Natural killer cell (primary cell): ENCODE results near the gene S100A12. TPM values are rescaled to one million over a fixed set of nuclear protein-coding genes. Genes with fewer than 3 reads are reported as not detected.

Experiments
- ATAC-seq, 3 donors: fragments of 150-1000 bp in 2 of 3; fragments of 200-7000 bp in 1 of 3; cut with Tn5 transposase; 1 replicate in 1 of 3; 2 replicates in 2 of 3; pipeline ENCODE4 v1.10.0; 2021; ENCODE audit warnings: mild to moderate bottlenecking in 2 of 3, moderate library complexity in 2 of 3
- DNase-seq, 2 donors: peaks; one replicate each; pipeline versions ENCODE4 v3.0.0 to v3.0.0-alpha.2; 2013 to 2021; ENCODE audit warnings: mixed read lengths in 1 of 2
- H3K27ac ChIP-seq: one replicate; pipeline ENCODE4 v1.5.1; 2013; ENCODE audit warnings: mild to moderate bottlenecking, low read length
- H3K27me3 ChIP-seq: one replicate; pipeline ENCODE4 v1.6.1; 2013; ENCODE audit warnings: low read length; ENCODE audit not compliant: control insufficient read depth, insufficient read depth
- H3K36me3 ChIP-seq: one replicate; pipeline ENCODE4 v1.6.1; 2013; ENCODE audit warnings: low read length; ENCODE audit not compliant: control insufficient read depth, insufficient read depth
- H3K4me1 ChIP-seq: one replicate; pipeline ENCODE4 v1.6.1; 2013; ENCODE audit warnings: low read length; ENCODE audit not compliant: control insufficient read depth, insufficient read depth
- H3K4me3 ChIP-seq: one replicate; pipeline ENCODE4 v1.5.1; 2013; ENCODE audit warnings: low read length
- H3K9me3 ChIP-seq: one replicate; pipeline ENCODE4 v1.6.1; 2013; ENCODE audit warnings: low read length; ENCODE audit not compliant: control insufficient read depth, insufficient read depth
- H3K27ac Mint-ChIP-seq, 2 donors: one replicate each; pipeline ENCODE4 v1.8.0; 2022; ENCODE audit warnings: mild to moderate bottlenecking in 2 of 2, mixed read lengths in 2 of 2, moderate library complexity in 1 of 2
- H3K27me3 Mint-ChIP-seq, 2 donors: one replicate each; pipeline ENCODE4 v1.8.0; 2022; ENCODE audit warnings: low read depth in 2 of 2, mixed read lengths in 2 of 2
- H3K36me3 Mint-ChIP-seq: one replicate; pipeline ENCODE4 v1.8.0; 2022; ENCODE audit warnings: mixed read lengths
- H3K4me1 Mint-ChIP-seq, 2 donors: one replicate each; pipeline ENCODE4 v1.8.0; 2022; ENCODE audit warnings: mixed read lengths in 2 of 2
- H3K4me3 Mint-ChIP-seq: one replicate; pipeline ENCODE4 v1.8.0; 2022; ENCODE audit warnings: mild to moderate bottlenecking, moderate library complexity, mixed read lengths
- H3K9me3 Mint-ChIP-seq, 2 donors: one replicate each; pipeline ENCODE4 v1.8.0; 2022; ENCODE audit warnings: mixed read lengths in 2 of 2
- CTCF ChIP-seq: fragments of 200-600 bp; IDR thresholded peaks from one replicate; pipeline ENCODE4 v1.8.0; 2022; ENCODE audit warnings: antibody characterized with exemption
- WGBS: methylation state at CpG from one replicate; pipeline ENCODE4 v1.1.7; 2013; ENCODE audit warnings: missing lambda C conversion rate; ENCODE audit not compliant: insufficient coverage; 5-methylcytosine and 5-hydroxymethylcytosine counted together
- intact Hi-C: fragments of 100-400 bp; cut with micrococcal nuclease; formaldehyde crosslinking; loops from one replicate; pipeline ENCODE4 v1.14.2; 2022
- total RNA-seq, 4 donors: library from RNA; stranded (reverse); fragments of 120-200 nt in 1 of 4; gene quantifications; one replicate each; pipeline versions ENCODE4 v1.2.3 to v1.2.4, GENCODE V29; 2013 to 2022

The S100A12 gene
- total RNA-seq, 3 donors from 2014 or later (not counting 1 experiment from before 2014, with no cell fraction given): 11.4 to 20.4 TPM; not detected in 1

DNA sequence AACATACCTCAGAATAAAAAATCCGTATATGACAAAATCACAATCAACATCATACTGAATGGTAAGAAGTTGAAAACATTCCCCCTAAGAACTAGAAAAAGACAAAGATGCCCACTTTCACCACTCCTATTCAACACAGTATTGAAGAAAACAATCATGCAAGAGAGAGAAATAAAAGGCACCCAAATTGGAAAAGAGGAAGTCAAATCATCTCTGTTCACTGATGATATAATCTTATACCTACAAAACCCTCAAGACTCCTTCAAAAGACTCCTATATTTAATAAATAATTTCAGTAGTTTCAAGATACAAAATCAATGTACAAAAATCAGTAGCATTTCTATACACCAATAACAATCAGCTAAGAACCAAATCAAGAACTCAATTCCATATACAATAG, 41.5 kb downstream of the S100A12 start:
- Histone ChIP-seq H3K36me3 (no peaks in the 10 kb centered on the region), H3K4me3 (no peak overlapping the region), H3K27ac (no peak overlapping the region), H3K27me3 (no peaks in the 10 kb centered on the region), H3K4me1 (no peaks in the 10 kb centered on the region), H3K9me3 (peaks cover 5% of the 10 kb centered on the region)
- intact Hi-C loops: no loop called here
- Mint-ChIP-seq H3K27ac (no peak overlapping the region), H3K9me3 (peaks cover 5 to 11% of the 10 kb centered on the region in 2 donors), H3K36me3 (peaks cover 11% of the 10 kb centered on the region), H3K4me3 (no peak overlapping the region), H3K27me3 (peaks cover 30 to 40% of the 10 kb centered on the region in 2 donors), H3K4me1 (no peaks in the 10 kb centered on the region)
- ATAC-seq (no peak), DNase-seq (no peak)
- WGBS: 100% methylated on average over 1 of the region's 1 CpG
- TF ChIP-seq CTCF: no peak

DNA sequence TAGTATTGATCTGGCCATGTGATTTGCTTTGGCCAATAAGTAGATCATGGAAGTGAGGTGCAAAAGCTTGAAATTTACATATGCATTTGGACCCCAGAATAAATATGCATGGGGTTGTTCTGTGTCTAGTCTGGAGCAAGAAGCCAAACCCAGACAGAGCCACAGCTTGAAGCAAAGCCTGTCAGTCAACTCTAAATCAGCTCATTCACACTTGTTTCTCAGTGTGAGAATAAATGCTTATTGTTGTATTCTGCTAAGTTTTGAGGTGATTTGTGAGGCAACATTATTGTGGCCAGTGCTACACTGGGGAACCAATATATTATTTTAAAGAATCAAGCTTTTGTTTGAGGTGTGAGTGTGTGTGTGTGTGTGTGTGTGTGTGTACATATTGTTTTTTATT, 50.5 kb downstream of the S100A12 start:
- Histone ChIP-seq H3K36me3 (no peaks in the 10 kb centered on the region), H3K9me3 (peaks cover 7% of the 10 kb centered on the region), H3K4me1 (no peaks in the 10 kb centered on the region), H3K27me3 (peaks cover 2% of the 10 kb centered on the region), H3K4me3 (no peak overlapping the region), H3K27ac (no peak overlapping the region)
- Mint-ChIP-seq H3K36me3 (peaks cover 16% of the 10 kb centered on the region), H3K27ac (no peak overlapping the region), H3K27me3 (peaks cover 13 to 38% of the 10 kb centered on the region in 2 donors), H3K4me3 (no peak overlapping the region), H3K9me3 (peaks cover 2 to 22% of the 10 kb centered on the region in 2 donors), H3K4me1 (no peaks in the 10 kb centered on the region)
- DNase-seq: no peak
- intact Hi-C loops: no loop called here
- no peak for TF ChIP-seq CTCF
- no peak for ATAC-seq

Other genes starting within 250 kb of the S100A12 start
- not detected for gene SPRR2G, start 224.7 kb downstream of the S100A12 start, total RNA-seq
- not detected for gene LELP1, start 172.2 kb downstream of the S100A12 start, total RNA-seq
- gene PRR9, start 158.0 kb downstream of the S100A12 start, total RNA-seq: not detected
- gene LORICRIN, start 115.9 kb downstream of the S100A12 start, total RNA-seq: not detected
- gene PGLYRP3, start 62.7 kb downstream of the S100A12 start, total RNA-seq: not detected
- not detected for gene PGLYRP4, start 26.8 kb downstream of the S100A12 start, total RNA-seq
- gene S100A9, start 17.8 kb downstream of the S100A12 start, total RNA-seq: 100 to 1,000 TPM in 2 of 3 donors, 10 to 100 TPM in 1; 13.1 to 334 (median 116) TPM
- gene S100A8, start 15.5 kb upstream of the S100A12 start, total RNA-seq: 100 to 1,000 TPM in 1 of 3 donors, 10 to 100 TPM in 1, 1 to 10 TPM in 1; 1.8 to 220 (median 75.8) TPM
- gene S100A7A, start 40.9 kb upstream of the S100A12 start, total RNA-seq: not detected
- not detected for gene S100A7, start 85.0 kb upstream of the S100A12 start, total RNA-seq
- gene S100A6, start 160.4 kb upstream of the S100A12 start, total RNA-seq: 100 to 1,000 TPM; 174 to 261 (median 245) TPM
- not detected for gene S100A5, start 165.3 kb upstream of the S100A12 start, total RNA-seq
- 100 to 1,000 TPM; 509 to 689 (median 597) TPM for gene S100A4, start 170.2 kb upstream of the S100A12 start, total RNA-seq
- gene S100A3, start 173.6 kb upstream of the S100A12 start, total RNA-seq: not detected
- not detected for gene S100A2, start 190.2 kb upstream of the S100A12 start, total RNA-seq
- not detected for gene S100A16, start 237.5 kb upstream of the S100A12 start, total RNA-seq
- gene S100A14, start 240.7 kb upstream of the S100A12 start, total RNA-seq: not detected